Measurements from ENCODE around the gene STC2. TPM values are rescaled to one million over a fixed set of nuclear protein-coding genes. Genes with fewer than 3 reads are reported as not detected.

Gene STC2
- total RNA-seq, 3 donors from 2014 or later, result 12.8 to 502 (median 347) TPM

DNA sequence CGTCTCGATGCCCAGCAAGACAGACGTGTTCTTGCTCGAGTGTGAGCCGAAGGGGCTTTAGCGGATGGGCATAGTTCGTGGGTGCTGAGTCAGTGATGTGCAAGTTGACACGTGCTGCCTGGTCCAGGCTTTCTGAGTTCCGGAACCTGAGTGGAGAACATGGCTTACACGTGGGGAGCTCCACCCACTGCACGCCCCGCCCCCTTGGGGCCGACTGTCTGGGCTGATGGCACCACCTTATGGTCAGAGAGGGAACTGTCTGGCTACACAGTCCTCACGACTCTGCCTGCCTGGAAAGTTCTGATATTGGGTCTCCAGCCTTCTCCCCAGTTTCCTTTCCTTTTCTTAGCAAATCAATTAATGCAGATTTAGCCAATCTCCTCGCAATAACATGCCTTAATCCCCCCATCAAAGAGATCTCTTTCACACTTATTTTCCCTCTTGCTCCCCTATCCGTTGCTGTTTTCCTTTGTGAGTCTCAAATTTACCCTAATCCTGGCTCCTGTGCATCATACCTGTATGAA lies 3.8 kb upstream of the STC2 start:
- no peak overlapping the region for H3K27ac ChIP-seq
- DNase-seq (ENCODE audit: low spot score in 2 of 2), result peak in 1 of 2 donors; percentile 68
- no peak overlapping the region for H3K4me3 ChIP-seq
- peaks cover 0 to 4% of the 10 kb centered on the region in 2 donors for H3K4me1 ChIP-seq
- TF ChIP-seq CTCF (IDR thresholded peaks at IDR 0.05) (peak; percentile 70 to 79 (median 74)), POLR2AphosphoS5 (IDR thresholded peaks at IDR 0.05) (no peak)
- intact Hi-C loops (cut with DNase I; ENCODE audit: low total_unique reads), result no loop called here
- H3K27me3 ChIP-seq, result peaks cover 2 to 28% of the 10 kb centered on the region in 2 donors
- no peaks in the 10 kb centered on the region for H3K9me3 ChIP-seq
- H3K36me3 ChIP-seq, result no peaks in the 10 kb centered on the region

DNA sequence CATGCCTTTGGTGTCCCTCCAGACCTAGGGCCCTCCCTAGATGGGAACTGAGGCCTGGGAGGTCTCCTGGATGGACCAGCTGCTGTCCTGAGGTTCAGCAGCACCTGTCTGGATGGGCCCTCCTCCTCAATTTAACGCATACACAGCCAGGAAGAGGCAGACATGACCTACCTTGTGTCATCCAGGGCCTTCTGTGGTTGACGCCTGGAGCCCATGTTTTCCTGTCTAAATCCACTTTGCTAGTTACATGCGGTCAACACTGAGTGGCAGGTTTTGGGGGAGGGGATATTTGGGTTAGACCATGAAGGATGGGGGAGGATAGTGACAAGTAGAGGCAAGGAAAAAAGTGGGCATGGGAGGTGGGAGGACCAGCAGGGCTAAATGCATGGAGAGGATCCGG lies 3.1 kb upstream of the STC2 start:
- H3K27me3 ChIP-seq, result peaks cover 2 to 36% of the 10 kb centered on the region in 2 donors
- intact Hi-C loops (cut with DNase I; ENCODE audit: low total_unique reads), result no loop called here
- no peak overlapping the region for H3K4me3 ChIP-seq
- H3K4me1 ChIP-seq, result peaks cover 0 to 4% of the 10 kb centered on the region in 2 donors
- TF ChIP-seq CTCF (IDR thresholded peaks at IDR 0.05) (no peak), POLR2A (IDR thresholded peaks at IDR 0.05) (no peak), POLR2AphosphoS5 (IDR thresholded peaks at IDR 0.05) (no peak)
- no peaks in the 10 kb centered on the region for H3K9me3 ChIP-seq
- no peaks in the 10 kb centered on the region for H3K36me3 ChIP-seq
- peak overlapping the region; percentile 77 to 92 for H3K27ac ChIP-seq
- DNase-seq (ENCODE audit: low spot score in 2 of 2), result no peak

DNA sequence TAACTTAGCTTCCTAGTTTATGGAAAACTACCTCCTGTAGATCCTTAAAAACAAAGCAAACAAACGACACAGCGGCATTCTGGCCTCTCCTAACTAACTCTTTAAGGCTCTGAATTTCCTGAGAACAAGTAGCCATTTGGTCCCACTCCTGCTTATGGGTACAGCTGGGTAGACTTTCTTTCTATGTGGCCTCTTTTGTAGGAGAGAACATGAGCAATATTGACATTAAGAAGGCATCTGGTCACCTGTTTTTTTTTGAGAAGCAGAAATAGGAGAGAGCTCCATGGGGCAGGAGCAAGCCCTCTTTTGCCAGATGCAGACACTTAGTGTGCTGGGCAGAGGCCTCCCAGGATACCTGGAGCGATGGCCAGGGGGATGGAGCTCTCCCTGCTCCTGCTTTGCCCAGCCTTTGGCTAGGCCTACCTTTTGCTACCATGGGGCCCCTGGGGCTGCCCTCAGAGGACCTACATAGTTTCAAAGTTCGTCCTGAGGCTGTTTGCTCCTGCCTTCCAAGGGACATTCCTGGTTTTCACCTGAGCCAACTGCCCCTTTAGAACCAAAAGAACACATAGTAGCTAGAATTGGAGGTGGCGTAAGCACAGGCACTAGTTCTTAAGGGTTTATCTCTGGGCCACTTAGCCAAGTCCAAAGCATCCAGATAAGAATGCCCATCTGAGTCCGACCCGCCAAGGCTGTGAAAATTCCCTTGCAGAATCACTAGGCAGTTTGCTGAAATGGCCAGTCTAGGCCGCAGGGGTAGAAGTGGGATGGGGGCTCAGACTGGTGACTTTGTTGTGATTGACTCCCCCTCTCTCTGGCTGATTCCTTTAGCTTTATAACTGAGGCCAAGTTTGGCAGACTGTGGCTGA lies 2.4 kb upstream of the STC2 start:
- intact Hi-C loops (cut with DNase I; ENCODE audit: low total_unique reads), result no loop called here
- peaks cover 2 to 37% of the 10 kb centered on the region in 2 donors for H3K27me3 ChIP-seq
- no peak for TF ChIP-seq POLR2A (IDR thresholded peaks at IDR 0.05)
- no peak for TF ChIP-seq CTCF (IDR thresholded peaks at IDR 0.05)
- no peak for TF ChIP-seq POLR2AphosphoS5 (IDR thresholded peaks at IDR 0.05)

GRCh38 chr5:173329491-173330337 lies 1.5 kb upstream of the STC2 start:
- intact Hi-C loops (cut with DNase I; ENCODE audit: low total_unique reads), result loop anchor here (5.0 kb wide), 1 partner anchor 163 kb away; no protein-coding TSS in a partner anchor
- Histone ChIP-seq H3K9me3 (no peaks in the 10 kb centered on the region), H3K27ac (peak overlapping the region; percentile 77 to 92), H3K4me3 (peak overlapping the region; percentile 15 to 78 (median 63)), H3K4me1 (peaks cover 0 to 4% of the 10 kb centered on the region in 2 donors), H3K27me3 (peaks cover 2 to 37% of the 10 kb centered on the region in 2 donors), H3K36me3 (no peaks in the 10 kb centered on the region)
- DNase-seq (ENCODE audit: low spot score in 2 of 2), result peak in 1 of 2 donors; percentile 88
- TF ChIP-seq POLR2A (IDR thresholded peaks at IDR 0.05), result no peak
- TF ChIP-seq CTCF (IDR thresholded peaks at IDR 0.05), result no peak
- no peak for TF ChIP-seq POLR2AphosphoS5 (IDR thresholded peaks at IDR 0.05)

More for the DNA sequence above, 2.4 kb upstream of the STC2 start:
- no peaks in the 10 kb centered on the region for H3K36me3 ChIP-seq
- no peaks in the 10 kb centered on the region for H3K9me3 ChIP-seq
- DNase-seq (ENCODE audit: low spot score in 2 of 2), result no peak
- H3K4me3 ChIP-seq, result peak overlapping the region in 2 of 3 donors; percentile 63 to 78
- H3K27ac ChIP-seq, result peak overlapping the region; percentile 77 to 92
- H3K4me1 ChIP-seq, result peaks cover 0 to 4% of the 10 kb centered on the region in 2 donors
